Ascending aorta (tissue), 2 donors: ENCODE data around the gene SSBP1. TPM values are rescaled to one million over a fixed set of nuclear protein-coding genes. Genes with fewer than 3 reads are reported as not detected.

ENCODE experiments used
- DNase-seq, 2 donors: peaks; one replicate each; pipeline ENCODE4 v3.0.0-alpha.2; 2019; ENCODE audit warnings: low spot score in 2 of 2
- H3K27ac ChIP-seq, 2 donors: fragments of 200-600 bp; sonication (generic); one replicate each; pipeline ENCODE4 v1.5.1; 2016 to 2017; ENCODE audit warnings: mild to moderate bottlenecking in 1 of 2
- H3K27me3 ChIP-seq: fragments of 200-600 bp; sonication (generic); one replicate; pipeline ENCODE4 v1.5.1; 2017
- H3K36me3 ChIP-seq, 2 donors: fragments of 200-600 bp; sonication (generic); one replicate each; pipeline ENCODE4 v1.5.1; 2016
- H3K4me1 ChIP-seq, 2 donors: fragments of 200-600 bp; sonication (generic); one replicate each; pipeline ENCODE4 v1.5.1; 2016 to 2017; ENCODE audit warnings: mild to moderate bottlenecking in 1 of 2
- H3K4me3 ChIP-seq, 2 donors: fragments of 200-600 bp; sonication (generic); one replicate each; pipeline ENCODE4 v1.5.1; 2016 to 2017; ENCODE audit warnings: mild to moderate bottlenecking in 1 of 2
- H3K9me3 ChIP-seq, 2 donors: fragments of 200-600 bp; sonication (generic); one replicate each; pipeline ENCODE4 v1.5.1; 2016
- CTCF ChIP-seq, 3 experiments: fragments of 200-600 bp in 2 of 3; fragments of 450-650 bp in 1 of 3; sonication (generic) in 2 of 3; IDR thresholded peaks; one replicate each; pipeline ENCODE4 v1.5.1; 2016 to 2019; ENCODE audit warnings: antibody characterized with exemption in 3 of 3, mild to moderate bottlenecking in 1 of 3, moderate library complexity in 1 of 3
- intact Hi-C: fragments of 100-400 bp; cut with DNase I; formaldehyde crosslinking; loops from one replicate; pipeline ENCODE4 v1.15.1; 2023
- total RNA-seq: library from RNA; depleted of rRNA; stranded (reverse); fragments of >200 nt; gene quantifications from one replicate; pipeline ENCODE4 v1.1.0, GENCODE V29; 2016

Gene SSBP1
- total RNA-seq, 1 donor from 2014 or later = 19.2 TPM

- TF ChIP-seq CTCF (IDR thresholded peaks at IDR 0.05) = no peak
- peak overlapping the region; percentile 82 to 97 for H3K27ac ChIP-seq
- H3K36me3 ChIP-seq = no peaks in the 10 kb centered on the region
- H3K4me3 ChIP-seq = peak overlapping the region; percentile 84 to 99
- intact Hi-C loops = loop anchor here (5.0 kb wide), 1 partner anchor 48 kb away; no protein-coding TSS in a partner anchor
- H3K9me3 ChIP-seq = no peaks in the 10 kb centered on the region
- peaks cover 0 to 22% of the 10 kb centered on the region in 2 donors for H3K4me1 ChIP-seq
- DNase-seq = no peak
- no peaks in the 10 kb centered on the region for H3K27me3 ChIP-seq
Observed at GRCh38 chr7:141700296-141700847, 37.8 kb upstream of the SSBP1 start.

- no peak for TF ChIP-seq CTCF (IDR thresholded peaks at IDR 0.05)
- H3K4me3 ChIP-seq = peak overlapping the region; percentile 84 to 99
- no peaks in the 10 kb centered on the region for H3K27me3 ChIP-seq
- intact Hi-C loops = loop anchor here (5.0 kb wide), 1 partner anchor 49 kb away; no protein-coding TSS in a partner anchor
- peak overlapping the region; percentile 82 to 97 for H3K27ac ChIP-seq
- peaks cover 0 to 18% of the 10 kb centered on the region in 2 donors for H3K4me1 ChIP-seq
- no peak for DNase-seq
- H3K36me3 ChIP-seq = no peaks in the 10 kb centered on the region
- H3K9me3 ChIP-seq = no peaks in the 10 kb centered on the region
Observed at GRCh38 chr7:141700848-141701371, 37.2 kb upstream of the SSBP1 start.

GRCh38 chr7:141701489-141702046 lies 36.6 kb upstream of the SSBP1 start:
- no peak for TF ChIP-seq CTCF (IDR thresholded peaks at IDR 0.05)
- no peaks in the 10 kb centered on the region for H3K9me3 ChIP-seq
- H3K27ac ChIP-seq = peak overlapping the region; percentile 82 to 97
- intact Hi-C loops = loop anchor here (2.0 to 5.0 kb wide), 2 partner anchors 37 to 49 kb away; partner anchors contain the start of gene SSBP1
- H3K27me3 ChIP-seq = no peaks in the 10 kb centered on the region
- peak in 1 of 2 donors; percentile 71 for DNase-seq
- H3K4me3 ChIP-seq = peak overlapping the region; percentile 84 to 99
- H3K36me3 ChIP-seq = no peaks in the 10 kb centered on the region
- H3K4me1 ChIP-seq = peaks cover 0 to 13% of the 10 kb centered on the region in 2 donors

GRCh38 chr7:141702047-141702567 lies 36.1 kb upstream of the SSBP1 start, which contains the start of gene DENND11:
Gene DENND11, minus strand, starts transcription at chr7:141702166. Its CDS starts 13 bp downstream, at chr7:141702153.
- no peaks in the 10 kb centered on the region for H3K27me3 ChIP-seq
- H3K4me3 ChIP-seq = peak within 1 kb of the TSS; percentile 84 to 99
- peak within 1 kb of the TSS; percentile 82 to 97 for H3K27ac ChIP-seq
- no peaks in the 10 kb centered on the region for H3K9me3 ChIP-seq
- TF ChIP-seq CTCF (IDR thresholded peaks at IDR 0.05) = no peak
- intact Hi-C loops = loop anchor here (2.0 to 5.0 kb wide), 2 partner anchors 37 to 50 kb away; partner anchors contain the start of gene SSBP1
- no peaks in the 10 kb centered on the region for H3K36me3 ChIP-seq
- DNase-seq = peak in 1 of 2 donors; percentile 73
- H3K4me1 ChIP-seq = peaks cover 0 to 9% of the 10 kb centered on the region in 2 donors

GRCh38 chr7:141702892-141703291 lies 35.3 kb upstream of the SSBP1 start:
- no peak for DNase-seq
- intact Hi-C loops = loop anchor here (2.0 to 5.0 kb wide), 2 partner anchors 36 to 51 kb away; partner anchors contain the start of gene SSBP1

More at GRCh38 chr7:141702892-141703291, 35.3 kb upstream of the SSBP1 start:
- TF ChIP-seq CTCF (IDR thresholded peaks at IDR 0.05) = no peak
- Histone ChIP-seq H3K27me3 (no peaks in the 10 kb centered on the region), H3K4me1 (peaks cover 0 to 6% of the 10 kb centered on the region in 2 donors), H3K9me3 (no peaks in the 10 kb centered on the region), H3K4me3 (peak overlapping the region; percentile 58 to 99), H3K27ac (peak overlapping the region in 1 of 2 donors; percentile 58), H3K36me3 (no peaks in the 10 kb centered on the region)
